Measurements from ENCODE around the gene RPS3. TPM values are rescaled to one million over a fixed set of nuclear protein-coding genes. Genes with fewer than 3 reads are reported as not detected.
A peak's percentile ranks its signal among the peaks of the same experiment; 100 is the strongest.

The RPS3 gene
- total RNA-seq, 1 donor from 2014 or later = 2,797 TPM

- DNase-seq = no peak
Observed at GRCh38 chr11:75435571-75435925, 36.2 kb downstream of the RPS3 start.

- no peak for DNase-seq
Observed at GRCh38 chr11:75436806-75437205, 37.5 kb downstream of the RPS3 start.

- no peak for DNase-seq
Observed at GRCh38 chr11:75437966-75438659, 38.8 kb downstream of the RPS3 start.

GRCh38 chr11:75439026-75439425, 39.7 kb downstream of the RPS3 start:
- DNase-seq = no peak

- no peak for DNase-seq
Observed at GRCh38 chr11:75439495-75440120, 40.3 kb downstream of the RPS3 start.

- DNase-seq = no peak
Observed at GRCh38 chr11:75440960-75441803, 41.9 kb downstream of the RPS3 start.

- no peak for DNase-seq
Observed at GRCh38 chr11:75441804-75442132, 42.5 kb downstream of the RPS3 start.

- DNase-seq = no peak
Observed at GRCh38 chr11:75442161-75442885, 43.0 kb downstream of the RPS3 start.

- no peak for DNase-seq
Observed at GRCh38 chr11:75443043-75443442, 43.7 kb downstream of the RPS3 start.

- DNase-seq = peak; percentile 76
Observed at GRCh38 chr11:75445315-75445953, 46.1 kb downstream of the RPS3 start.

- DNase-seq = no peak
Observed at GRCh38 chr11:75447415-75447814, 48.1 kb downstream of the RPS3 start.

- DNase-seq = no peak
Observed at GRCh38 chr11:75449271-75449670, 50.0 kb downstream of the RPS3 start.

- no peak for DNase-seq
Observed at GRCh38 chr11:75449776-75450175, 50.5 kb downstream of the RPS3 start.

- DNase-seq = no peak
Observed at GRCh38 chr11:75450236-75450635, 50.9 kb downstream of the RPS3 start.

- peak; percentile 27 for DNase-seq
Observed at GRCh38 chr11:75450826-75451821, 51.8 kb downstream of the RPS3 start.

- DNase-seq = no peak
Observed at GRCh38 chr11:75453916-75454655, 54.8 kb downstream of the RPS3 start.

- no peak for DNase-seq
Observed at GRCh38 chr11:75454987-75455386, 55.7 kb downstream of the RPS3 start.

Data from dermis blood vessel endothelial cell (primary cell).